ENCODE results near the gene RPS28.
"Not testable (repeated sequence)": the region's sequence is repeated elsewhere in the genome, so short reads cannot be mapped to it uniquely, and the experiment has no call there.

The RPS28 gene

DNA sequence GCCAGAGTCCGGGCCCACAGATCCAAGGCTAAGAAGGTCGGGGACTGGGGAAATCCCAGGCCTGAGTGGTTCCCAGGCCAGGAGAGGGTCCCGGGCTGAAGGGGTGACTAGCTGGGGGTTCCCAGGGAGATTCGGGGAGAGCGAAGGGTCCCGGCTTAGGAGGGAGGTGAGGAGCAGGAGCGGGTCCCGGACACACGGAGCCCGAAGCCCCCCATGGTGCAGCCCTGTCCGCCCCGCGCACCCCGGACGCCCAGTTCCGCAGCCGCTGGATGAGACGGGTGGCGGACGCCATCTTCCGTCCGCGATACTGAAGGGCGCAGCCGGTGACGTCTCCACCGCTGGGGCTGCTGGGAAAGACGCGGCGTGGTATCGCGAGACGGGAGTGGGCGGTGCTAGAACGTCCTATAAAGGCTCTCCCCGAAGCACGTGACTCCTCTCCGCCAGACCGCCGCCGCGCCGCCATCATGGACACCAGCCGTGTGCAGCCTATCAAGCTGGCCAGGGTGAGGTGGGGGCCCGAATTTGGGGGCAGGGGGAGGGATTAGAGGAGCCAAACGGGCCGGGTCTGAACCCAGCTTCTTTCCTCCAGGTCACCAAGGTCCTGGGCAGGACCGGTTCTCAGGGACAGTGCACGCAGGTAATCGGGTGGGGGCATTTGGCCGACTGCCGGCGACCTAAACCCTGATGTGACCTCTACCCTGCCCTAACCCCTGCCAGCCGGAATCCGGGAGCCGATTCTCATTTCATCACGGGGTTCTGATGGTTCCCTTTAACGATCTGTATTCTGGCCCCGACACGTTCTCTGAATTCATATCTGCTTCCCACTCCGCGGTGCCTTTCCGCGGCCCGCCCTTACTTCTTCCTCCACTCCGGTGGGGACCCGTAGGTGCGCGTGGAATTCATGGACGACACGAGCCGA, at the start of gene RPS28, which contains the start of gene NDUFA7:
Gene RPS28, plus strand, starts transcription at position 430 of the 919 bp plus-strand sequence. Its CDS starts 35 bp downstream, at position 465.
Gene NDUFA7, minus strand, starts transcription at position 309 of the 919 bp plus-strand sequence. Its CDS starts 17 bp downstream, at position 292.
- DNase-seq, result peak; percentile 97

DNA sequence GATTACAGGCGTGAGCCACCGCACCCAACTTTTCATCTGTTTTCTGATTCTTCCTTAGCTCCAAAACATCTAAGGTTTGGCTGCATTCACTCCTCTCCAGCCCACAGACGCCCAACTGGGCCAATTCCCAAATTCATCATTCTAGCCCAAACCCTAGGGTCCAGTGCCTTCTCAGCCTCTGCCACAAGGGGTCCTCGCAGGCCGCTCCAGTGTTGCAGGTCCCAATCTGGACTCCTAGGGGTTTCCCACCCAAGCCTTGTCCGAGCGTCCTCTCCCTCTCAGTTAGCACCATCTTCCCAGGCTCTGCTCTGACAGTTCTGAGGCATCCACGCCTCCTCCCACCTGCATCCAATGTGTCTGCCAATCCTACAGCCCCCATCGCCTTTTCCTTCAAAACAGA, 44.8 kb upstream of the RPS28 start:
- not testable (repeated sequence) for DNase-seq

DNA sequence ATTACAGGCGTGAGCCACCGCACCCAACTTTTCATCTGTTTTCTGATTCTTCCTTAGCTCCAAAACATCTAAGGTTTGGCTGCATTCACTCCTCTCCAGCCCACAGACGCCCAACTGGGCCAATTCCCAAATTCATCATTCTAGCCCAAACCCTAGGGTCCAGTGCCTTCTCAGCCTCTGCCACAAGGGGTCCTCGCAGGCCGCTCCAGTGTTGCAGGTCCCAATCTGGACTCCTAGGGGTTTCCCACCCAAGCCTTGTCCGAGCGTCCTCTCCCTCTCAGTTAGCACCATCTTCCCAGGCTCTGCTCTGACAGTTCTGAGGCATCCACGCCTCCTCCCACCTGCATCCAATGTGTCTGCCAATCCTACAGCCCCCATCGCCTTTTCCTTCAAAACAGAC, 30.0 kb upstream of the RPS28 start:
- DNase-seq, result not testable (repeated sequence)

DNA sequence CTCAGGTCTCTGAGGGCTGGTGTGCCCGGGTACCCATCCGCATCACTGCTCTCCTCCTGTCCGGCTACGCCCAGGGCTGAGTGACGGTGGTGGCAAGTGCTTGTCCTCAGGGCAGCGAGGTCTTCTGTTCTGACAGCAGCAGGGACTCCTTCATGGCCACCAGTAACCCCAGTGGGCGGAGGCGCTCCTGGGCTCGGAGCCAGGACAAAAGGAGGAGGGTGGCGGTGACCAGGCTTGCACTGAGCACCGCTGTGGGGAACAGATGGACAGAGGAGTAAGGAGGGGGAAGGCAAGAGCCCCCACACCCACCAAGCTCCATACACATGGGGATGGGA, 19.0 kb upstream of the RPS28 start:
- DNase-seq, result no peak

DNA sequence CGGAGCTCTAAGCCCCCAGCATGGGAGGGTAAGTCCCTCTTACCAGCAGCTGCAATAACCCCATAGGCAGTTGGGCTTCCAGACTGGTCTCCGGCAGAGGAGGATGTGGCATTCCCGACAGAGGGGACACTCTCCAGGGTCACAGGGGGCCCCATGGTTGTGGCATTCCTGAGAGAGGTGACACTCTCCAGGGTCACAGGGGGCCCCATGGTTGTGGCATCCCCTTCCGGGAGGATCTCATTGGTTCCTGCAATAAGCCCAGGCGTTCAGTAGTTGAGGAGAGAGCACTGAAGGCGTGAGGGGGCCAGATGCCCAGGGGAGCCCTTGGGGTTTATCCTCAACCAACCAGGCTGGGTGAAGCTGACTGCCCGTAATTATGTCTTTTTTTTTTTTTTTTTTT, 18.6 kb upstream of the RPS28 start:
- DNase-seq, result no peak

DNA sequence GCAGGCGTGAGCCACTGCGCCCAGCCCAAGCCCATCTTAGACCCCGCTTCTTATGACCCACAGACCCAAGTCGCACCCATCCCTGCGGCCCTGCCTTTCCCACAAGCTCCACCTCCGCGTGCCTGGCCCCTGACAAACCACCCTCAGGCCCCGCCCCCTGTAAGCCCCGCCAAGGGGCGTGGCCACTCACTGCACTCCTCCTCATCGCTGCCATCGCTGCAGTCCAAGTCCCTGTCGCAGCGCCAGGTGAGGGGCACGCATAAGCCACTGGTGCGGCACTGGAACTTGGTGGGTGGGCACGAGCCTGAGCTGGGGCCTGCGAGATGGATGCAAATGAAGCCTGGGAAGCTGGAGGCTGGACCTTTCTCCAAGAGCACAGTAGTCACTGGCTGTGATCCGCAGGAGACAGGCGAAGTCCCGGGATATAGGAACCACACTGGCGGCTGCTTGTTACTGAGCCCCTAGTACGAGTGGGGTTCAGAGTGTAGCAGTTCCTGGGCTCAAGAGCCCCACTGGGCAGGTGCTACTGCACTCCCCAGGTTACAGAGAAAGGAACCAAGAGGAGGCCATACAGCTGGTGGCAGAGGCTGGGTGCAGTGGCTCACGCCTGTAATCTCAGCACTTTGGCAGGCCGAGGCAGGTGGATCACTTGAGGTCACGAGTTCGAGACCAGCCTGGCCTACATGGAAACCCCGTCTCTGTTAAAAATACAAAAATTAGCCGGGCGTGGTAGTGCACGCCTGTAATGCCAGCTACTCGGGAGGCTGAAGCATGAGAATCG, 16.3 kb upstream of the RPS28 start:
- DNase-seq, result no peak

DNA sequence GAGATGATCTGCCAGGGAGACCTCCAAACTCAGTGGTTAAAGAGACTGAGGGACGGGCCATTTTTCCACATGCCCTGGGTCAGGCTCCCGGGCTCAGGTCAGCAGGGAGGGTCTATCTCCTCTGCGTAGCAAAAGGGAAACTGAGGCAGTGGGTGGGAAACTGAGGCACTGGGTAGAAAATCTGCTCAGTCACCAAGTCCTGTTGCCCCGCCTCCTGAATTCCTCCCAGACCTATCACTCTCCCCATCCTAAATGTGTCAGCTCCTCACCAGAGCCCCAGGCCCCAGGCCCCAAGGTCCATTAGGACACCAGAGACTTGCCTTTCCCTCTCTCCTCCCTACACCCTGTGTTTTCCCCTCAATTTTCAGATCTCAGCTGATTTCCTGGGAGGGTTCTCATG, 15.5 kb upstream of the RPS28 start:
- no peak for DNase-seq

DNA sequence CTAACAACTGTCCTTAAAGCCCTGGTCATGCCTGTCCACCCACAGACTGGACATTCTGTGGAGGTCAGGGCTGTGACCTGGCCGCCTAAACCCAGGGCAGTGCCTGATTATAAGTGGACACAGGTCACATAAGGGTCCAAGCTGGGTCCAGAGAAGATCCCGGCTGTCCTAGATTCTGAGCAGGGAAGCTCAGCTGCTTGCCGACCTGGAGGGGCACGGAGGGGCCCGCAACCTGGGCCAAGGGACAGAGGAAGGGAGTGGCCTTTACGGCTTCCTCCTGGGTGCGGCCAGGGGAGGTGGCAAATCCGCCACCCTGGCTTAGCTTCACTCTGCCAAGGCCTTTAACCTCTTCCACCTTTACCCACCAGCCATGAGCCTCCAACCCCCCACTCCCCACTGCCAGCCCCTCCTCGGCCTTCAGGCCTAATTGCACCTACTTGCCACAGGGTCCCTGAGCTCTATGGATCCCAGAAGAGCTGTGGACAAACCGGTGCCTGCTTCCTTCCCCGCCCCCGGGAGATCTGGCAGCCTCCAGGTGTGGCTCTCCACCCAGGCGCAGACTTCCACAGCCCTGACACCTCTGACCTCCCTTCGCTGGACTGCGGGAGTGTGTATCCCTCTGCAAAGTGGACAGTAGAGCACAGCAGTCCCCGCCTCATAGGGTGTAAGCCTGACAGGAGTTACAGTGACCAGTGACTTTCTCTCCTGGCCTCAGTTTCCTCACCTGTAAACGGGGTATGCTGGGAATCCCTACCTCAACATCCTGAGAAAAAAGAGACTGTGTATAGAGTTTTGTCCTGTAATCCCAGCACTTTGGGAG, 14.9 kb upstream of the RPS28 start:
- no peak for DNase-seq

DNA sequence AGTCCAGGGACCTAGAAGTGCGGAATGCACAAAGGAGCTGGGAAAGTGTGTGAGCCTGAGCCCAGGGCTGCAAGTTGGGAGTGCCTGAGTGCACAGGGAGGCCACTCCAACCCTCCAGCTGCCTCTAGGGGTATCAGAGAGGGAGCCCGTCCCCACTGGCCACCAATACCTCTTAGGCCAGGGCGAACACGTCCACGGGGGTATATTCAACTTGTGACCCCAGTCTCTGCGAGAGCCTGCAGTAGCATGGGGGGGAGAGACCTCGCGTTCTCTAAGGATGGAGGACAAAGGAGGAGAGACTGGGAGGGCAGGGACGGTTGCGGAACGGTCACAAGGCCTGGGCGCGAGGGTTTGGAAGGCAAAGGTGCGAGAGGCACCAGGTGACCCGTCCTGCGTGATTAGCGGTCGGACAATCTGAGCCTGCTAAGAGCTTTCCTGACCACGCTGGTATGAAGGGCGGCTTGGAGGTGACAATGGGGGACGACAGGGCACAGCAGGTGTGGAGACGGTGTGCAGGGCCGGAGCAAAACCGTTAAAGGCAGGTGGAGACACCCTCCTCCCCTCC, 13.8 kb upstream of the RPS28 start:
- DNase-seq, result no peak

DNA sequence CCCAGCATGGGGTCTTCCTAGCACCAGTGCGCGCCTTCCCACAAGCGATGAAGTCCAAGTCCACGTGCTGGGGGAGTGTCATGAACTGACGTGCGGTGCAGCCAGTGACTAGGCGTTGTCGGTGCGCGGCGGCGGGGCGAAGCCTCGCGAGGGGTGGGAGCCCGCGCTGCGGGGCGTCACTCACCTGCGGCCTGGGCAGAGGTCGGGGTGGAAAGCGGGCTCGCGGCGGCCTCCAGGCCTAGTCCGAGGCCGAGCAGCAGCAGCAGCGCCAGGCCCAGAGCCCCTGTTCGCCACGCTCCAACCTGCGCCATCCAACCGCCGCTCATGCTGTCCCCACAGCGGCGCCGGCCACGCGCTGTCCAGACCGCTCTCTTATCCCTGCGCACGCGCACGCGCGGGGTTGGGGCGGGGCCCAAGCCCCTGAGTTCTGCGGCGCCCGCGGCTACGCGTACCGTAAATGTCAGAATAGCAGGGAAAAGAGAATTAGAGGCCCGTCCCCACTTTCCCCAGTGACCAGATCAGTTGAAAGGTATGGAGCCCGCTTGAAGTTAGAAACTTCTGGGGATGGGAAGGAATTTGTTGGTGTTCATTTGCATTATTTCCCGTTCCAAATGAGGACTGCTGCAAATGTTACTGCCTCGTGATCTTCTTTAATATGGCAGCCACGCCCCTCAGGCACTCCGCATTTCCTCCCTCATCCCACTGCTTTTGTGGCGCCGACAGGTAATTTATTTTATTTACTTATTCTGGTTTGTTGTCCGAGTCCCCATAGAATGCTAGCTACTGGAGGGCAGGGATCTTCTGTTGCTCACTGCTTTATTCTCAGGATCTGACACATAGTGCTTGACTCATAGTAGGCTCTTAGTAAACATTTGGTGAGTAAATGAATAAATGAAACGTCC, 13.1 kb upstream of the RPS28 start, which contains the start of gene CD320:
Gene CD320, minus strand, starts transcription at position 394 of the 902 bp plus-strand sequence. Its CDS starts 68 bp downstream, at position 326.
- peak; percentile 77 for DNase-seq

DNA sequence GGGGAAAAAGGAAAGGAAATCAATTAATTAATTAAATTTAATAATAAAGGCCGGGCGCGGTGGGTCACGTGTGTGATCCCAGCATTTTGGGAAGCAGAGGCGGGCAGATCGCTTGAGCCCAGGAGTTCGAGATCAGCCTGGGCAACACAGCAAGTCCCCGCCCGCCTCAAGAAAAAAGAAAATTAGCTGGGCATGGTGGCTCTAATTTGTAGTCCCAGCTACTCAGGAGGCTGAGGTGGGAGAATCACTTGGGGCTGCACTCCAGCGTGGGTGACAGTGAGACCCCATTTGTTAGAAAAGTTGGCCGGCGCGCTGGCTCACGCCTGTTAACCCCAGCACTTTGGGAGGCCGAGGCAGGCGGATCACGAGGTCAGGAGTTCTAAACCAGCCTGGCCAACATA, 12.4 kb upstream of the RPS28 start:
- no peak for DNase-seq

DNA sequence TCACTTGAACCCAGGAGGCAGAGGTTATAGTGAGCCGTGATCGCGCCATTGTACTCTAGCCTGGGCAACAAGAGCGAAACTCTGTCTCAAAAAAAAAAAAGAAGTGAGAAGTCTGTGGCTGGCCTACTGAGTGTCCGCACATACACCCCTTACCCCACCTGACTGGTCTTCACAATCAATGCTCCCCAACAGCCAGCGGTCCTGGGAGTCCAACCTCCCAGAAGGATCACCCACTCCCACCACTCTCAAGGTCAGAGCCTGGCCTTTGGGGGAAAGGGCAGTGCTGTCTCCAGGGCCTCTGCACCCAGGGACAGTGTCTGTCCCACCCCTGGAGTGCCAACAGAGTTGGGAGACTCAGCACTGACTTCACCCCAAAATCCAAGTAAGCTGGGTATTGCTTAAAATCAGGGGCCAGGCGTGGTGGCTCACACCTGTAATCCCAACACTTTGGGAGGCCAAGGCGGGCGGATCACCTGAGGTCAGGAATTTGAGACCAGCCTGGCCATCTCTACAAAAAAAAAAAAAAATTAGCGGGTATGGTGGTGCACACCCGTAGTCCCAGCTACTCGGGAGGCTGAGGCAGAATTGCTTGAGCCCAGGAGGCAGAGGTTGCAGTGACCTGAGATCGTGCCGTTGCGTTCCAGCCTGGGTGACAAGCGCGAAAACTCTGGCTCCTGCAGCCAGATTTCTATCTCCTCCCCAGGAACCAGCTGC, 10.8 kb upstream of the RPS28 start:
- no peak for DNase-seq

DNA sequence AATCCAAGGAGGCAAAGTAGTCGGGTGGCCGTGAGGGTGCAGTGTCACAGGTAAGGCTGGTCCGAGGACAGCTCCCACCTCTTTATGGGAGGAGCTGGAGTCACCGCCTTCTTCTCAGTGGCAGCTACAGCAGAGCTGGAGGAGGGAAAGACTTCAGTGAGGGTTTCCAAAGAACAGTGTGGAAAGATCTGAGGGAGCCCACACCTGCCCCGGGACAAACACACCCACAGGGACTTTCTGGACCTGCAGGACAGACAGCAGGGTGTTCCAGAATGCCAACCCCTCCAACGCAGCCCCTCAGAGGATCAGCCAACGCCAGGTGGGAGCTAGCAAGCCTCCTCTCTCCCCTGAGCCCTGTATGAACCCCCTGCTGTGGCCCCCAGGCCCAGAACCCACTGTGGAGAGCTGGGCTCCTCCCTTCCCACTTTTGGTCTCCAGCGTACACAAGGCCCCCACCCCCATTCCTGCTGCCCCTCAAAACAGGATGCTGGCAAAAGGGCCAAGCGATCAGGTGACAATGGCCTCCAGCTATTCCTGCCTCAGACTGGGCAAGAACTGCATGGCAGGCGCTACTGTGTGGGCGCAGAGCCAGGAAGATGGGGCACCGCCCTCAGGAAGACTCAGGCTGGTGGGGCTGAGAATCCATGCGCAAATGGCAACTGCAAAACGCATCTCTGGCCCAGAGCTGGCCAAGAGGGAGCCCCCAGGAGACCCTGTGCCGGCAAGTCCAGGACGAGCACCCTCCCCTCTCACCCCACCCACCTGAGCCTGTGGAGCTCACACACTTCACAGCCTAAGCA, 9.6 kb upstream of the RPS28 start:
- DNase-seq, result no peak

DNA sequence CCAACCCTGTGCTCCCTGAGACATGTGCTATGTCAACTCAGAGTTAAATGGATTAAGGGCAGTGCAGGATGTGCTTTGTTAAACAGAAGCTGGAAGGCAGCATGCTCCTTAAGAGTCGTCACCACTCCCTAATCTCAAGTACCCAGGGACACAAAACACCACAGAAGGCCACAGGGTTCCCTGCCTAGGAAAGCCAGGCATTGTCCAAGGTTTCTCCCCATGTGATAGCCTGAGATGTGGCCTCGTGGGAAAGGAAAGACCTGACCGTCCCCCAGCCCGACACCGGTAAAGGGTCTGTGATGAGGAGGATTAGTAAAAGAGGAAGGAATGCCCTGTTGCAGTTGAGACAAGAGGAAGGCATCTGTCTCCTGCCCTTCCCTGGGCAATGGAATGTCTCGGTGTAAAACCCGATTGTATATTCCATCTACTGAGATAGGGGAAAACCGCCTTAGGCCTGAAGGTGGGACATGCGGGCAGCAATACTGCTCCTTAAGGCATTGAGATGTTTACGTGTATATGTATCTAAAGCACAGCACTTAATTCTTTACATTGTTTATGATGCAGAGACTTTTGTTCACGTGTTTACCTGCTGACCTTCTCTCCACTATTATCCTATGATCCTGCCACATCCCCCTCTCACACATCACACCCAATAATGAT, 6.2 kb upstream of the RPS28 start:
- DNase-seq, result not testable (repeated sequence)

DNA sequence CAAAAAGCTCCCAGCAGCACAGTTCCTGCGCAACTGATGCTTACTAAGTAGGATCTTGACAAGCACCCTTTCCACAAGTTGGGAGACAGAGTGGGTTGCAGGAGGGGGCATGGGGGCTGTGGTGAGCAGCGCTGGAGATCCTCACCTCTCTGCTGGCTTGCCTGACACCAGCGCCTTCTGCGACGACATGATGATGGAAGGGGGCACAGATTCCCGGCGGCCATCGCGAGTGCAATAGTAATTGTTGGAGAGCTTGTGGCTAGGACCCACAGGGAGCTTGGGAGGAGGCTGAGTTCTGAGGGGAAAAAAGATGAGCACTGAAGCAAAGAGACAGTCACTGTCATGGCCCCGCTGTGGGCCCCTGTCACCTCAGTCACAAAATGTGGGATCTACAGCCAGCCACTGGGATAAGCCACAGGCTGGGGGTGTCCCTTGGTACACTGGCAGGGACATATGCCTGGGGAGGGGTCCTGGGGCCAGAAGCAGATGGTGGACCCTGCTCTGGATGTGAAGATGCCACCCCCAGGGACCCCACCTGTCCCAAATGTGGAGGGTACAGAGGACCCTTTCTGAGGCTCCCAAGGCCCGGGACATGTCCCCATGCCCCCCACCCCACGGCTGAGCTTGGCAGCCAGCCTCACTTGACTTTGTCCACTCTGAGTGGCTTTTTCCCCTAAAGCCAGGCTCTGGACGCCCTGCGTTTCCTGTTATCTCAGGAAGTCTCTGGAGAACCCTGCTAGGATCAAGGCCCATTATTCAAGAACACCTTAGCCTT, 4.8 kb upstream of the RPS28 start:
- no peak for DNase-seq

DNA sequence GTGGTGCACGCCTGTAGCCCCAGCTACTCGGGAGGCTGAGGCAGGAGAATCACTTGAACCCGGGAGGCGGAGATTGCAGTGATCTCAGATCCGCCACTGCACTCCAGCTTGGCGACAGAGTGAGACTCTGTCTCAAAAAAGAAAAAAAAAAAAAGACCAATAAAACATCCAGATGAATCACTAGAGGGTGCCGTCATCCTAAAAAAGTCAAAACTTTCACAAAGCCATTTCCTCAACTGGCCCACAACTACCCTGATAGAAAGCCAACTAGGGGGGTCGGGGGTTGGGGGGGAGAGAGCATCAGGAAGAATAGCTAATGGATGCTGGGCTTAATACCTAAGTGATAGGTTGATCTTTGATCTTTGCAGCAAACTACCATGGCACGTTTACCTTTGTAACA, 2.5 kb upstream of the RPS28 start:
- DNase-seq, result not testable (repeated sequence)

DNA sequence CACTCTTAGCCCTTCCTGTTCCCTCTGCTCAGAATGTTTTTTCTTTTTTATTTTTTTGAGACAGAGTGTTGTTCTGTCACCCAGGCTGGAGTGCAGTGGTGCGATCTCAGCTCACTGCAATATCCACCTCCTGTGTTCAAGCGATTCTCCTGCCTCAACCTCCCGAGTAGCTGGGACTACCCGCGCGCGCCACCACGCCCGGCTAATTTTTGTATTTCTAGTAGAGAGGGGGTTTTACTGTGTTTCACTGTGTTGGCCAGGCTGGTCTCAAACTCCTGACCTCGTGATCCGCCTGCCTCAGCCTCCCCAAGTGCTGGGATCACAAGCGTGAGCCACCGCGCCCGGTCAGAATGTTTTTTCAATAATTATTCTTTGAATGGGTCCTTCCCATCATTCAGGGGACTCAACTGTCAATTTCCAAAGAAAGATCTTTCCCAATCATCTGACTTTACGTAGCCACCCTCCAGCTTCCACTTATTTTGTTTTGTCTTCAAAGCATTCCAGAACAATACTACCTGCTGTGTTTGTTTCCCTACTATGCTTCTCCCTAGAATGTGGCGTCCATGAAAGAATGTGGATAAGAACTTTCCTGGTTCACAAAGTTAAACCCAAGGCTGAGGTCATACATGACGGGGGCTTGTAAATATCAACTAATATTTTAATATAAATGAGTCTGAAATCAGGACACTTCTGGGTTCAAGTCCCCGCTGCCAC, 1.3 kb upstream of the RPS28 start:
- DNase-seq, result no peak

DNA sequence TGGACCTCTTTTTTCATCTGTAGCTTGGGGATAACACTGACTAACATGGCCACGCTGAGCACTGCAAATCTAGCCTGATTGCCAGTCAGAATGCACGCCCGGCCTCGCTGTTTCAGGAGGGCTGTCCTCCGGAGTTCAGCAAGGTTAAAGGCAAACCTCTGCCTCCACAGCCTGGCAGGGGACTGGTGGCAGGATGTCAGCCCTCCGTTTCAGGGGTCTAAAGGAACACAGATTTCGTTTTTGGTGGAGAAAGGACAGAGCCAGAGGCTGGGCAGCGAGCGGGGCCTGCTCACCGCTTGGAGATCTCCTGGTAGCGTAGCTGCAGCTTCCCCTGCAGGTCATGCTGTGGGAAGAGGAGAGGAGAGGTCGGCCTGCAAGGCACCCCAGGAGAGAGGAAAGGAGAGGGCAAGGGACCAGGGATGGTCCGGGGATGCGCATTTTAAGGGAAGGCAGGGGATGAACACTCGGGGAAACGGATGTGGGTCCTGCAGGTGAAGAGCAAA, 681 bp upstream of the RPS28 start:
- no peak for DNase-seq
